ENCODE measurements around the gene INHA.

INHA gene

GRCh38 chr2:219539926-219540678 is 32.0 kb upstream of the INHA start:
- in situ Hi-C loops (cut with MboI; ENCODE audit: low sequenced_read_pairs): no loop called here

GRCh38 chr2:219540784-219541504 is 31.2 kb upstream of the INHA start:
- in situ Hi-C loops (cut with MboI; ENCODE audit: low sequenced_read_pairs): no loop called here

- in situ Hi-C loops (cut with MboI; ENCODE audit: low sequenced_read_pairs): no loop called here
Observed at GRCh38 chr2:219541611-219542180, 30.4 kb upstream of the INHA start.

GRCh38 chr2:219542931-219543595 is 29.0 kb upstream of the INHA start:
- in situ Hi-C loops (cut with MboI; ENCODE audit: low sequenced_read_pairs): no loop called here

- in situ Hi-C loops (cut with MboI; ENCODE audit: low sequenced_read_pairs): no loop called here
Observed at GRCh38 chr2:219543596-219544358, 28.3 kb upstream of the INHA start, which contains the start of the genes CHPF and TMEM198. CHPF (minus strand) TSS chr2:219543809; CDS start chr2:219543538, 271 bp downstream. TMEM198 (plus strand) TSS chr2:219544028; CDS start chr2:219544728, 700 bp downstream.

- in situ Hi-C loops (cut with MboI; ENCODE audit: low sequenced_read_pairs): no loop called here
Observed at GRCh38 chr2:219544567-219544966, 27.5 kb upstream of the INHA start.

GRCh38 chr2:219545295-219545942 is 26.7 kb upstream of the INHA start:
- in situ Hi-C loops (cut with MboI; ENCODE audit: low sequenced_read_pairs): no loop called here

GRCh38 chr2:219545943-219546352 is 26.2 kb upstream of the INHA start:
- in situ Hi-C loops (cut with MboI; ENCODE audit: low sequenced_read_pairs): no loop called here

- in situ Hi-C loops (cut with MboI; ENCODE audit: low sequenced_read_pairs): no loop called here
Observed at GRCh38 chr2:219547621-219548020, 24.5 kb upstream of the INHA start.

GRCh38 chr2:219548990-219549389 is 23.1 kb upstream of the INHA start:
- in situ Hi-C loops (cut with MboI; ENCODE audit: low sequenced_read_pairs): no loop called here

- in situ Hi-C loops (cut with MboI; ENCODE audit: low sequenced_read_pairs): no loop called here
Observed at GRCh38 chr2:219549619-219550018, 22.5 kb upstream of the INHA start.

- in situ Hi-C loops (cut with MboI; ENCODE audit: low sequenced_read_pairs): no loop called here
Observed at GRCh38 chr2:219551441-219552381, 20.4 kb upstream of the INHA start.

- in situ Hi-C loops (cut with MboI; ENCODE audit: low sequenced_read_pairs): no loop called here
Observed at GRCh38 chr2:219552382-219553167, 19.5 kb upstream of the INHA start.

GRCh38 chr2:219553168-219553417 is 19.0 kb upstream of the INHA start:
- in situ Hi-C loops (cut with MboI; ENCODE audit: low sequenced_read_pairs): no loop called here

GRCh38 chr2:219553463-219553963 is 18.6 kb upstream of the INHA start:
- in situ Hi-C loops (cut with MboI; ENCODE audit: low sequenced_read_pairs): no loop called here

- in situ Hi-C loops (cut with MboI; ENCODE audit: low sequenced_read_pairs): no loop called here
Observed at GRCh38 chr2:219554350-219554749, 17.8 kb upstream of the INHA start.

GRCh38 chr2:219555956-219556355 is 16.2 kb upstream of the INHA start:
- in situ Hi-C loops (cut with MboI; ENCODE audit: low sequenced_read_pairs): no loop called here

- in situ Hi-C loops (cut with MboI; ENCODE audit: low sequenced_read_pairs): no loop called here
Observed at GRCh38 chr2:219556413-219556812, 15.7 kb upstream of the INHA start.

Data from HL-60/S4 treated with retinoic acid at 250 ng/mL for 4 days and 3 days (cell line).